ENCODE measurements around the gene PCDHGA9. TPM values are rescaled to one million over a fixed set of nuclear protein-coding genes. Genes with fewer than 3 reads are reported as not detected.
"Not testable (repeated sequence)": the region's sequence is repeated elsewhere in the genome, so short reads cannot be mapped to it uniquely, and the experiment has no call there.

PCDHGA9 gene
- total RNA-seq, 1 experiment from 2014 or later = 13.0 TPM

DNA sequence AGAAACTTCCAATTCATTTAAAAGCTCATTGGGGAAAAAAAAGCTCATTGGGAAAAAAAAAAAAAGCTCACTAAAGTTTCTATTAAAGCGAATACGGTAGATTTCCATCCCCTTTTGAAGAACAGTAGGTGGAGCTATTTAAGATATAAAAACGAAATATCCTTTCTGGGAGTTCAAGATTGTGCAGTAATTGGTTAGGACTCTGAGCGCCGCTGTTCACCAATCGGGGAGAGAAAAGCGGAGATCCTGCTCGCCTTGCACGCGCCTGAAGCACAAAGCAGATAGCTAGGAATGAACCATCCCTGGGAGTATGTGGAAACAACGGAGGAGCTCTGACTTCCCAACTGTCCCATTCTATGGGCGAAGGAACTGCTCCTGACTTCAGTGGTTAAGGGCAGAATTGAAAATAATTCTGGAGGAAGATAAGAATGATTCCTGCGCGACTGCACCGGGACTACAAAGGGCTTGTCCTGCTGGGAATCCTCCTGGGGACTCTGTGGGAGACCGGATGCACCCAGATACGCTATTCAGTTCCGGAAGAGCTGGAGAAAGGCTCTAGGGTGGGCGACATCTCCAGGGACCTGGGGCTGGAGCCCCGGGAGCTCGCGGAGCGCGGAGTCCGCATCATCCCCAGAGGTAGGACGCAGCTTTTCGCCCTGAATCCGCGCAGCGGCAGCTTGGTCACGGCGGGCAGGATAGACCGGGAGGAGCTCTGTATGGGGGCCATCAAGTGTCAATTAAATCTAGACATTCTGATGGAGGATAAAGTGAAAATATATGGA, 27.9 kb downstream of the PCDHGA9 start, which contains the start of gene PCDHGA12:
Gene PCDHGA12, plus strand, starts transcription at position 176 of the 782 bp plus-strand sequence. Its CDS starts 253 bp downstream, at position 429.
- no peak for DNase-seq
- H4K20me1 ChIP-seq (ENCODE audit: insufficient read depth, low read depth, low read length) = no peaks in the 10 kb centered on the region
- no peaks in the 10 kb centered on the region for H3K9me2 ChIP-seq (replicated peaks; ENCODE audit: insufficient read depth, low read length)
- no peak within 1 kb of the TSS for H3K4me3 ChIP-seq (ENCODE audit: low read length)
- peaks cover 13% of the 10 kb centered on the region for H3K9me3 ChIP-seq (ENCODE audit: low read length)
- no peak within 1 kb of the TSS for H3K27ac ChIP-seq (ENCODE audit: low read length)
- no peak within 1 kb of the TSS for H3K9ac ChIP-seq (ENCODE audit: low read length)
- H3K79me2 ChIP-seq (ENCODE audit: low read length) = no peaks in the 10 kb centered on the region
- H3K4me1 ChIP-seq (ENCODE audit: low read length) = no peaks in the 10 kb centered on the region
- no peak within 1 kb of the TSS for H3K4me2 ChIP-seq (ENCODE audit: low read depth, low read length, poor library complexity, severe bottlenecking)
- H3K36me3 ChIP-seq (ENCODE audit: insufficient read depth, low read length) = peaks cover 6% of the 10 kb centered on the region; the same call in 1 of the 2 replicates
- H3K27me3 ChIP-seq (ENCODE audit: low read length) = no peaks in the 10 kb centered on the region
- H2AFZ ChIP-seq (ENCODE audit: low read length) = no peak within 1 kb of the TSS

DNA sequence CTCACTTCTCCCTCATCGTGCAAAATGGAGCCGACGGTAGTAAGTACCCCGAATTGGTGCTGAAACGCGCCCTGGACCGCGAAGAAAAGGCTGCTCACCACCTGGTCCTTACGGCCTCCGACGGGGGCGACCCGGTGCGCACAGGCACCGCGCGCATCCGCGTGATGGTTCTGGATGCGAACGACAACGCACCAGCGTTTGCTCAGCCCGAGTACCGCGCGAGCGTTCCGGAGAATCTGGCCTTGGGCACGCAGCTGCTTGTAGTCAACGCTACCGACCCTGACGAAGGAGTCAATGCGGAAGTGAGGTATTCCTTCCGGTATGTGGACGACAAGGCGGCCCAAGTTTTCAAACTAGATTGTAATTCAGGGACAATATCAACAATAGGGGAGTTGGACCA, 28.7 kb downstream of the PCDHGA9 start:
- no peak overlapping the region for H2AFZ ChIP-seq (ENCODE audit: low read length)
- no peak overlapping the region for H3K4me2 ChIP-seq (ENCODE audit: low read depth, low read length, poor library complexity, severe bottlenecking)
- H3K79me2 ChIP-seq (ENCODE audit: low read length) = peaks cover 4% of the 10 kb centered on the region; the same call in 1 of the 2 replicates
- H4K20me1 ChIP-seq (ENCODE audit: insufficient read depth, low read depth, low read length) = no peaks in the 10 kb centered on the region
- H3K4me3 ChIP-seq (ENCODE audit: low read length) = no peak overlapping the region
- no peaks in the 10 kb centered on the region for H3K27me3 ChIP-seq (ENCODE audit: low read length)
- peaks cover 13% of the 10 kb centered on the region for H3K9me3 ChIP-seq (ENCODE audit: low read length)
- H3K4me1 ChIP-seq (ENCODE audit: low read length) = no peaks in the 10 kb centered on the region
- no peak overlapping the region for H3K9ac ChIP-seq (ENCODE audit: low read length)
- no peak overlapping the region for H3K27ac ChIP-seq (ENCODE audit: low read length)
- H3K36me3 ChIP-seq (ENCODE audit: insufficient read depth, low read length) = peaks cover 4% of the 10 kb centered on the region; the same call in 1 of the 2 replicates
- no peaks in the 10 kb centered on the region for H3K9me2 ChIP-seq (replicated peaks; ENCODE audit: insufficient read depth, low read length)
- no peak for DNase-seq

DNA sequence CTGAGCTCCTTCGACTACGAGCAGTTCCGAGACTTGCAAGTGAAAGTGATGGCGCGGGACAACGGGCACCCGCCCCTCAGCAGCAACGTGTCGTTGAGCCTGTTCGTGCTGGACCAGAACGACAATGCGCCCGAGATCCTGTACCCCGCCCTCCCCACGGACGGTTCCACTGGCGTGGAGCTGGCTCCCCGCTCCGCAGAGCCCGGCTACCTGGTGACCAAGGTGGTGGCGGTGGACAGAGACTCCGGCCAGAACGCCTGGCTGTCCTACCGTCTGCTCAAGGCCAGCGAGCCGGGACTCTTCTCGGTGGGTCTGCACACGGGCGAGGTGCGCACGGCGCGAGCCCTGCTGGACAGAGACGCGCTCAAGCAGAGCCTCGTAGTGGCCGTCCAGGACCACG, 29.7 kb downstream of the PCDHGA9 start:
- H4K20me1 ChIP-seq (ENCODE audit: insufficient read depth, low read depth, low read length); H3K4me2 ChIP-seq (ENCODE audit: low read depth, low read length, poor library complexity, severe bottlenecking); H3K36me3 ChIP-seq (ENCODE audit: insufficient read depth, low read length); H2AFZ ChIP-seq (ENCODE audit: low read length); H3K9ac ChIP-seq (ENCODE audit: low read length); H3K27me3 ChIP-seq (ENCODE audit: low read length); H3K27ac ChIP-seq (ENCODE audit: low read length); DNase-seq; H3K4me3 ChIP-seq (ENCODE audit: low read length); H3K79me2 ChIP-seq (ENCODE audit: low read length); H3K9me2 ChIP-seq (replicated peaks; ENCODE audit: insufficient read depth, low read length); H3K4me1 ChIP-seq (ENCODE audit: low read length): not testable (repeated sequence)
- peaks cover 13% of the 10 kb centered on the region for H3K9me3 ChIP-seq (ENCODE audit: low read length)

DNA sequence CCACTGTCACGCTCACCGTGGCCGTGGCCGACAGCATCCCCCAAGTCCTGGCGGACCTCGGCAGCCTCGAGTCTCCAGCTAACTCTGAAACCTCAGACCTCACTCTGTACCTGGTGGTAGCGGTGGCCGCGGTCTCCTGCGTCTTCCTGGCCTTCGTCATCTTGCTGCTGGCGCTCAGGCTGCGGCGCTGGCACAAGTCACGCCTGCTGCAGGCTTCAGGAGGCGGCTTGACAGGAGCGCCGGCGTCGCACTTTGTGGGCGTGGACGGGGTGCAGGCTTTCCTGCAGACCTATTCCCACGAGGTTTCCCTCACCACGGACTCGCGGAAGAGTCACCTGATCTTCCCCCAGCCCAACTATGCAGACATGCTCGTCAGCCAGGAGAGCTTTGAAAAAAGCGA, 30.1 kb downstream of the PCDHGA9 start:
- not testable (repeated sequence) for H3K36me3 ChIP-seq (ENCODE audit: insufficient read depth, low read length); H3K79me2 ChIP-seq (ENCODE audit: low read length); H3K27ac ChIP-seq (ENCODE audit: low read length); H3K4me3 ChIP-seq (ENCODE audit: low read length); H3K27me3 ChIP-seq (ENCODE audit: low read length); H3K9me3 ChIP-seq (ENCODE audit: low read length); H3K4me1 ChIP-seq (ENCODE audit: low read length); H4K20me1 ChIP-seq (ENCODE audit: insufficient read depth, low read depth, low read length); H3K4me2 ChIP-seq (ENCODE audit: low read depth, low read length, poor library complexity, severe bottlenecking); DNase-seq; H3K9ac ChIP-seq (ENCODE audit: low read length); H2AFZ ChIP-seq (ENCODE audit: low read length); H3K9me2 ChIP-seq (replicated peaks; ENCODE audit: insufficient read depth, low read length)

DNA sequence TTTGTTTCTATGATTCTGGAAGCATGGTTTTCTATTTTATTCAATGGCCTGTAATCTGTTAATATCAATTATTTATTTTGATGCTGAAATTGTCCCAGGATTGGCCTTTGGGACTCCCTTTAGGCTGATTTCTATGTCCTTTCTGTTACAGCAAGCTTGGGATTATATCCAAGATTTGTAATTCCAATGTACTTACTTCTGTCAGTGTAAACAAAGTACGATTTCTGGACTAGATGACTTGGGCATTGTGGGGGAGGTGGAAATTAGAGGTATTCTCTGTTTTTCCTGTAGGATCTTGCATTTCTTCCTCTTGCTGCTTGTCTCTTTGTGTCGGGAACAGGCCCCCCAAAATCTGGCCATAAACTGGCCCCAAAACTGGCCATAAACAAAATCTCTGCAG, 31.4 kb downstream of the PCDHGA9 start:
- H3K9ac ChIP-seq (ENCODE audit: low read length) = no peak overlapping the region
- H4K20me1 ChIP-seq (ENCODE audit: insufficient read depth, low read depth, low read length) = no peaks in the 10 kb centered on the region
- H3K27ac ChIP-seq (ENCODE audit: low read length) = no peak overlapping the region
- H3K9me3 ChIP-seq (ENCODE audit: low read length) = peaks cover 8% of the 10 kb centered on the region; the same call in 1 of the 2 replicates
- no peaks in the 10 kb centered on the region for H3K4me1 ChIP-seq (ENCODE audit: low read length)
- H2AFZ ChIP-seq (ENCODE audit: low read length) = no peak overlapping the region
- no peaks in the 10 kb centered on the region for H3K9me2 ChIP-seq (replicated peaks; ENCODE audit: insufficient read depth, low read length)
- peaks cover 4% of the 10 kb centered on the region for H3K36me3 ChIP-seq (ENCODE audit: insufficient read depth, low read length)
- no peak overlapping the region for H3K4me2 ChIP-seq (ENCODE audit: low read depth, low read length, poor library complexity, severe bottlenecking)
- no peak for DNase-seq
- no peaks in the 10 kb centered on the region for H3K27me3 ChIP-seq (ENCODE audit: low read length)
- no peak overlapping the region for H3K4me3 ChIP-seq (ENCODE audit: low read length)
- peaks cover 10% of the 10 kb centered on the region; the same call in 1 of the 2 replicates for H3K79me2 ChIP-seq (ENCODE audit: low read length)

DNA sequence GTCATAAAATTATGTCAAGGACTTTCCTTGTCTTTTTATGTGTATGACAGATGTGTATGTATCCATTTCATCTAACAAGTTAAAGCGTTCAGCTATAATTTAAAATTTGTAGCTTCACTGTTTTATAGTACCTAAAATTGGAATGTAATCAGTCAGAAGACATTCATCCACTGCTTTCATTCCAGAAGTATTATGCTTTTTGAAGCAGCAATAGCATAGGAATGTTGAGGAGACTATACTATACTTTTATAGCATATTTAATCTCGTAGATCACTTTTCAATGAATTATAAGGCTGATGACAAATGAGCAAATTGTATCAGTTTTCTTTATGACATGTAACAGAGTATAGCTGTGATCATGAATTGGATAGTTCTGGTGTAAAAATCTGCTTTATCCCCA, 34.6 kb downstream of the PCDHGA9 start:
- H3K4me1 ChIP-seq (ENCODE audit: low read length) = peaks cover 8% of the 10 kb centered on the region
- no peak overlapping the region for H3K27ac ChIP-seq (ENCODE audit: low read length)
- no peak overlapping the region for H2AFZ ChIP-seq (ENCODE audit: low read length)
- H3K4me3 ChIP-seq (ENCODE audit: low read length) = no peak overlapping the region
- H3K79me2 ChIP-seq (ENCODE audit: low read length) = peaks cover 15% of the 10 kb centered on the region; the same call in 1 of the 2 replicates
- no peak overlapping the region for H3K9ac ChIP-seq (ENCODE audit: low read length)
- H3K4me2 ChIP-seq (ENCODE audit: low read depth, low read length, poor library complexity, severe bottlenecking) = no peak overlapping the region
- H3K9me2 ChIP-seq (replicated peaks; ENCODE audit: insufficient read depth, low read length) = no peaks in the 10 kb centered on the region
- DNase-seq = no peak
- no peaks in the 10 kb centered on the region for H4K20me1 ChIP-seq (ENCODE audit: insufficient read depth, low read depth, low read length)
- H3K9me3 ChIP-seq (ENCODE audit: low read length) = no peaks in the 10 kb centered on the region
- peaks cover 10% of the 10 kb centered on the region for H3K36me3 ChIP-seq (ENCODE audit: insufficient read depth, low read length)
- no peaks in the 10 kb centered on the region for H3K27me3 ChIP-seq (ENCODE audit: low read length)

DNA sequence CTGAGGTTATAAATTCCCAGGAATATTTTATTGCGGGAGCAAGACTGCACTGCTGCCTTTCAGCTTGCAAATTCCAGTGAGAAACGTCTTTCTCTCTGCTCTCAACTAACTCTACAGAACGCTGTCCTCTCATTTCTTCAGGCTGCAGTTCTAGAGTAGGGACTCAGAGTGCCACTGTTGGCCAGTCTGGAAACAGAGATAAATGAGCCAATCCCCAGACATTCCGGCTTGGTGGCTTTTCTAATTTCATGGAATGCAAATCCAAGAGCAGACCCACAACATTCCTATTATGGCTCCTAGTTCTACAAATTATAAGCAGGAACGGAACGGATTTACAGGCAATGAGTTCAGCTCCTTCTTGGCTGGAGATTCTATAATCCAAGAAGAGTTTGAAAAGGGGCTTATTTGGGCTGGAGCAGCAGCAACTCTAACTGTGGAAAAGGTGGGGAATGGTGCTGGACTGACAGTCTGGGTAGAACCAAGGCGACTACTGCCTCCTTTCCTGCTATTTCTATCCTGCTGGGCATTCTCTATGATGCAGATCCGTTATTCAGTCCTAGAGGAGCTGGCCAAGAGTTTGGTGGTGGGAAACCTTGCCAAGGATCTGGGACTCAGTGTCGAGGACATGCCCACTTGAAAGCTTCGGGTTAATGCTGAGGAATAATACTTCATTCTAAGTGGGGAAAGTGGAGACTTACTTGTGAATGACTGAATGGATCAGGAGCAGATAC, 37.0 kb downstream of the PCDHGA9 start:
- H4K20me1 ChIP-seq (ENCODE audit: insufficient read depth, low read depth, low read length) = no peaks in the 10 kb centered on the region
- no peaks in the 10 kb centered on the region for H3K9me3 ChIP-seq (ENCODE audit: low read length)
- no peaks in the 10 kb centered on the region for H3K27me3 ChIP-seq (ENCODE audit: low read length)
- H3K9ac ChIP-seq (ENCODE audit: low read length) = no peak overlapping the region
- H3K4me1 ChIP-seq (ENCODE audit: low read length) = peaks cover 23% of the 10 kb centered on the region
- H3K9me2 ChIP-seq (replicated peaks; ENCODE audit: insufficient read depth, low read length) = no peaks in the 10 kb centered on the region
- no peak overlapping the region for H3K4me2 ChIP-seq (ENCODE audit: low read depth, low read length, poor library complexity, severe bottlenecking)
- no peak overlapping the region for H3K27ac ChIP-seq (ENCODE audit: low read length)
- no peak for DNase-seq
- no peak overlapping the region for H3K4me3 ChIP-seq (ENCODE audit: low read length)
- peaks cover 26% of the 10 kb centered on the region for H3K79me2 ChIP-seq (ENCODE audit: low read length)
- peaks cover 10% of the 10 kb centered on the region for H3K36me3 ChIP-seq (ENCODE audit: insufficient read depth, low read length)
- no peak overlapping the region for H2AFZ ChIP-seq (ENCODE audit: low read length)

DNA sequence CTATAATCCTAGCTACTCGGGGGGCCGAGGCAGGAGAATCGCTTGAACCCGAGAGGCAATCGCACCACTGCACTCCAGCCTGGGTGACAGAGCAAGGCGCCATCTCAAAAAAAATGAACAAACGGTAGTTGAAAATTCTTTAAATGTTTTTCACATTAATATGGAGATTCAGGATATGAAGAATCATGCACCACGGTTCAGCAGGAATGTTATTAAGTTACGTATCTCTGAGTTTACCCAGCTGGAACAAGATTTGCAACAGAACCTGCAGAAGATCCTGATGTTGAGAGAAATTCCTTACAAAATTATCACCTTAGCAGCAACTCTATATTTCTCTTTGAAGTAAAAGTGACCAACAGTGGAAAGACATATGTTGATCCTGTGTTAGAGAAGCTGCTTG, 37.8 kb downstream of the PCDHGA9 start:
- Histone ChIP-seq H3K4me3 (ENCODE audit: low read length) (no peak overlapping the region), H3K9me2 (replicated peaks; ENCODE audit: insufficient read depth, low read length) (no peaks in the 10 kb centered on the region), H3K9ac (ENCODE audit: low read length) (no peak overlapping the region), H3K27me3 (ENCODE audit: low read length) (no peaks in the 10 kb centered on the region), H2AFZ (ENCODE audit: low read length) (no peak overlapping the region), H3K4me1 (ENCODE audit: low read length) (peaks cover 23% of the 10 kb centered on the region), H3K4me2 (ENCODE audit: low read depth, low read length, poor library complexity, severe bottlenecking) (no peak overlapping the region), H3K36me3 (ENCODE audit: insufficient read depth, low read length) (peaks cover 10% of the 10 kb centered on the region), H3K27ac (ENCODE audit: low read length) (no peak overlapping the region), H3K79me2 (ENCODE audit: low read length) (peaks cover 31% of the 10 kb centered on the region), H3K9me3 (ENCODE audit: low read length) (no peaks in the 10 kb centered on the region), H4K20me1 (ENCODE audit: insufficient read depth, low read depth, low read length) (no peaks in the 10 kb centered on the region)
- no peak for DNase-seq
